ENCODE data around the gene CADPS2.
"Not testable (repeated sequence)": the region's sequence is repeated elsewhere in the genome, so short reads cannot be mapped to it uniquely, and the experiment has no call there.

The CADPS2 gene

GRCh38 chr7:122658856-122659255 is 227.4 kb downstream of the CADPS2 start:
- no peak for DNase-seq

GRCh38 chr7:122653685-122654084 is 232.6 kb downstream of the CADPS2 start:
- DNase-seq, result no peak

GRCh38 chr7:122652876-122653275 is 233.4 kb downstream of the CADPS2 start:
- DNase-seq, result no peak

- DNase-seq, result no peak
Measured at GRCh38 chr7:122651451-122651850, 234.8 kb downstream of the CADPS2 start.

GRCh38 chr7:122643250-122643649 is 243.0 kb downstream of the CADPS2 start:
- DNase-seq, result no peak

- no peak for DNase-seq
Measured at GRCh38 chr7:122638459-122638858, 247.8 kb downstream of the CADPS2 start.

GRCh38 chr7:122637784-122638183 is 248.5 kb downstream of the CADPS2 start:
- DNase-seq, result no peak

GRCh38 chr7:122635481-122635880 is 250.8 kb downstream of the CADPS2 start:
- not testable (repeated sequence) for DNase-seq

- DNase-seq, result no peak
Measured at GRCh38 chr7:122633472-122633871, 252.8 kb downstream of the CADPS2 start.

GRCh38 chr7:122632238-122632637 is 254.0 kb downstream of the CADPS2 start:
- no peak for DNase-seq

- no peak for DNase-seq
Measured at GRCh38 chr7:122629412-122629953, 256.8 kb downstream of the CADPS2 start.

GRCh38 chr7:122628651-122629411 is 257.4 kb downstream of the CADPS2 start:
- DNase-seq, result no peak

- DNase-seq, result no peak
Measured at GRCh38 chr7:122626785-122627184, 259.5 kb downstream of the CADPS2 start.

GRCh38 chr7:122622682-122623081 is 263.6 kb downstream of the CADPS2 start:
- DNase-seq, result no peak

- no peak for DNase-seq
Measured at GRCh38 chr7:122619664-122620063, 266.6 kb downstream of the CADPS2 start.

GRCh38 chr7:122618585-122619189 is 267.6 kb downstream of the CADPS2 start:
- DNase-seq, result no peak

- DNase-seq, result no peak
Measured at GRCh38 chr7:122616951-122617350, 269.3 kb downstream of the CADPS2 start.

- DNase-seq, result no peak
Measured at GRCh38 chr7:122605929-122606328, 280.3 kb downstream of the CADPS2 start.

- DNase-seq, result no peak
Measured at GRCh38 chr7:122604251-122604650, 282.0 kb downstream of the CADPS2 start.

GRCh38 chr7:122602800-122603199 is 283.5 kb downstream of the CADPS2 start:
- DNase-seq, result no peak

GRCh38 chr7:122600630-122601029 is 285.6 kb downstream of the CADPS2 start:
- DNase-seq, result no peak

GRCh38 chr7:122600042-122600441 is 286.2 kb downstream of the CADPS2 start:
- no peak for DNase-seq

GRCh38 chr7:122597277-122597676 is 289.0 kb downstream of the CADPS2 start:
- no peak for DNase-seq

GRCh38 chr7:122595885-122596284 is 290.4 kb downstream of the CADPS2 start:
- DNase-seq, result no peak
